ENCODE data around the gene NEDD4L. TPM values are rescaled to one million over a fixed set of nuclear protein-coding genes. Genes with fewer than 3 reads are reported as not detected.

NEDD4L gene
- total RNA-seq, 2 experiments from 2014 or later = 3.7 to 4.2 TPM

GRCh38 chr18:58026395-58026794 is 17.6 kb upstream of the NEDD4L start:
- POLR2A ChIA-PET = interaction anchor here (0.5 kb wide), 1 partner anchor 1117 kb away, joined by 7 read pairs; no protein-coding TSS in a partner anchor
- CTCF ChIA-PET = no interaction called here

- CTCF ChIA-PET = no interaction called here
Observed at GRCh38 chr18:58026857-58027256, 17.2 kb upstream of the NEDD4L start.

DNA sequence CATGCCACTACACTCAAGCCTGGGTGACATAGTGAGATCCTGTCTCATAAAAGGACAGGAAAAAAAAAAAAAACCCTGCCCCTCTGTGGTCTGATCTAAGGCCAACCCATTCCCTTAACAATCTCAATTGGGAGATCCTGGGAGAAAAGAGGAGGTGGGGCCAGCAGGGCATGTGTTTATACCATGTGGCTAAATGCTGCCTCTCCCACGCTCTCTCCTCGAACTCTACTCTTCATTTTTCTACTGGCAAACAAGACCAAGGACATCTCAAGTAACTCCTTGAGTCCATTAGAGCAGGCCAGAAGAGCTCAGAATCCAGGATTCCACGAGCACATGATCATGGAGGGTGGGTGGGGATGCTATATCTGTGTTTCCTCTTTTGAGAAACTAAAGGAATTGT is 16.7 kb upstream of the NEDD4L start:
- CTCF ChIA-PET = no interaction called here
- POLR2A ChIA-PET = no interaction called here

More at GRCh38 chr18:58026857-58027256, 17.2 kb upstream of the NEDD4L start:
- POLR2A ChIA-PET = interaction anchor here (0.5 kb wide), 1 partner anchor 1117 kb away, joined by 7 read pairs; no protein-coding TSS in a partner anchor

- ChIA-PET POLR2A (no interaction called here), CTCF (no interaction called here)
Observed at GRCh38 chr18:58028109-58028784, 15.8 kb upstream of the NEDD4L start.

DNA sequence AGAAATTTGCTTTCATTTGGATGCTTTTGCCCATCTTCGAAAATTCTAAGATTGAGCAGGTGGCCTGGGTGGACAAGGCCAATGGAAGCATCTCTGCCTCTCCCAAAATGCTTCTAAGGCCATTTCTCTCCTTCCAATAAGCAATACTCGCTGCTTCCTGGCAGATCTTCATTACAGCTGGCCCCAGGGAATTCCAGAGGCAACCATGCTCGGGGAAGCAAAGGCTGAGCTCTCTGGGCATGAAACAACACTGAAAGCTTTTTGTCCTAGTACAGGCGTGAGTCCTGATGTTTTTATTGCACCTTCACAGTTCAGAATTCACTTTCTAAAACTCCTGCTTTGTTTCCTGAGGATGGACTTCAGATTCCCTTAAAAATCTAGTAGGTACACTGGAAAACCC is 11.8 kb upstream of the NEDD4L start:
- ChIA-PET CTCF (no interaction called here), POLR2A (no interaction called here)

GRCh38 chr18:58033216-58033615 is 10.8 kb upstream of the NEDD4L start:
- CTCF ChIA-PET = interaction anchor here (0.9 kb wide), 1 partner anchor 10 kb away, joined by 3 read pairs; the partner anchor contains the start of gene NEDD4L

GRCh38 chr18:58034370-58034769 is 9.7 kb upstream of the NEDD4L start:
- POLR2A ChIA-PET = no interaction called here
- CTCF ChIA-PET = no interaction called here

More at GRCh38 chr18:58033216-58033615, 10.8 kb upstream of the NEDD4L start:
- POLR2A ChIA-PET = no interaction called here

- POLR2A ChIA-PET = no interaction called here
Observed at GRCh38 chr18:58037163-58037562, 6.9 kb upstream of the NEDD4L start.

GRCh38 chr18:58038063-58038462 is 6.0 kb upstream of the NEDD4L start:
- ChIA-PET CTCF (no interaction called here), POLR2A (no interaction called here)

More at GRCh38 chr18:58037163-58037562, 6.9 kb upstream of the NEDD4L start:
- CTCF ChIA-PET = no interaction called here

GRCh38 chr18:58041633-58042032 is 2.4 kb upstream of the NEDD4L start:
- ChIA-PET CTCF (no interaction called here), POLR2A (no interaction called here)

GRCh38 chr18:58042826-58043490 is 1.1 kb upstream of the NEDD4L start:
- ChIA-PET CTCF (interaction anchor here (0.8 to 1.4 kb wide), 7 partner anchors 10 to 138 kb away, joined by 3 to 10 read pairs (median 4); no protein-coding TSS in a partner anchor), POLR2A (interaction anchor here (1.3 kb wide), 1 partner anchor 79 kb away, joined by 4 read pairs; no protein-coding TSS in a partner anchor)

GRCh38 chr18:58044370-58045241 is 580 bp downstream of the NEDD4L start:
- ChIA-PET CTCF (interaction anchor here (2.4 kb wide), 1 partner anchor 77 kb away, joined by 7 read pairs; no protein-coding TSS in a partner anchor), POLR2A (no interaction called here)

- ChIA-PET CTCF (interaction anchor here (0.6 to 2.4 kb wide), 2 partner anchors 76 to 656 kb away, joined by 3 to 7 read pairs; no protein-coding TSS in a partner anchor), POLR2A (no interaction called here)
Observed at GRCh38 chr18:58045242-58046092, 1.4 kb downstream of the NEDD4L start.

DNA sequence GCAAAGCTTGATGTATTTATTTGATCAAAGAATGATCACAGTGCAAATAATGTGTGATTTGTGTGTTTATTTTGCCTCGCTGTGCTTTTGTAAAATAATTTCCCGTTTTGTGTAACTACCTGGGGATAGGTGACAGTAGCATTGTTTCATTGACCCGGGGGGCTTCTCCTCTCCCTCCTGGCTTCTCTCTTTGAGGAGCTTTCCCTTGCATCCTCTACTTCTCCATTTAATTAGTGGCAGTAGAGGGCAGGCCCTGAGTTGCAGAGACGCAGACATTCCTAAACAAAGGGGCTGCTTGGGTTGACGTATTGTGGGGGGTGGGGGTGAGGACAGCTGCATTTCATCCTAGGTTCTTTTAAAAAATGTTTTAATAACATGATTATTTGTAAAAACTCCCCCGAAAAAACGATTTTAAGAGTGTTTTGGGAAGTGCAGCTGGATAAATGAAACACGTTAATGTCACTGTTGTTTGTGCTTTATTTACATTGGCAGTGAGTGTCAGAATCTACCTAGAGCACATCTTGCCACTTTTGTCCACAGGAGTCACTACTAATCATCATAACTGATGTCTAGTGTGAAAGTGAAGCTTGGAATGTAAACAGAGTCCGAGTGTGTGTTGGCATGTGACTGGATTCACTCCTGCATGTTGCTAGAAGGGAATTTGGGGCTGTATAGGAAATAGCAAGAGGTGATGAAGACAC is 2.2 kb downstream of the NEDD4L start:
- POLR2A ChIA-PET = no interaction called here
- CTCF ChIA-PET = interaction anchor here (0.6 to 2.4 kb wide), 3 partner anchors 76 to 656 kb away, joined by 3 to 7 read pairs (median 3); no protein-coding TSS in a partner anchor

- ChIA-PET POLR2A (no interaction called here), CTCF (no interaction called here)
Observed at GRCh38 chr18:58046794-58047555, 2.9 kb downstream of the NEDD4L start.

GRCh38 chr18:58047556-58047882 is 3.5 kb downstream of the NEDD4L start:
- CTCF ChIA-PET = no interaction called here
- POLR2A ChIA-PET = no interaction called here

- ChIA-PET CTCF (no interaction called here), POLR2A (no interaction called here)
Observed at GRCh38 chr18:58048081-58048642, 4.1 kb downstream of the NEDD4L start.

Data from activated CD8-positive, alpha-beta memory T cell treated with anti-CD3 and anti-CD28 coated beads for 36 hours (primary cell).